Measurements from ENCODE around the gene RAB36. TPM values are rescaled to one million over a fixed set of nuclear protein-coding genes. Genes with fewer than 3 reads are reported as not detected.

RAB36 gene
- total RNA-seq, 6 experiments from 2014 or later: 5.4 to 7.1 (median 6.3) TPM

- no peaks in the 10 kb centered on the region; the same call in 1 of the 2 replicates for H3K27me3 Mint-ChIP-seq (ENCODE audit: insufficient read depth)
- no peak for DNase-seq
- H3K4me1 Mint-ChIP-seq (ENCODE audit: low read depth): peaks cover 9% of the 10 kb centered on the region
- no peak for TF ChIP-seq CTCF (IDR thresholded peaks at IDR 0.05)
- H3K9me3 Mint-ChIP-seq: no peaks in the 10 kb centered on the region
- H3K4me3 Mint-ChIP-seq: no peak overlapping the region
- no peak overlapping the region for H3K27ac Mint-ChIP-seq
- H3K36me3 Mint-ChIP-seq (ENCODE audit: low read depth): peaks cover 8% of the 10 kb centered on the region; the same call in 1 of the 2 replicates
These were observed 57.7 kb downstream of the RAB36 start for GRCh38 chr22:23202812-23203451.

GRCh38 chr22:23203452-23204124 is 58.3 kb downstream of the RAB36 start:
- H3K36me3 Mint-ChIP-seq (ENCODE audit: low read depth): peaks cover 8% of the 10 kb centered on the region; the same call in 1 of the 2 replicates
- H3K9me3 Mint-ChIP-seq: no peaks in the 10 kb centered on the region
- no peak for DNase-seq
- peaks cover 9% of the 10 kb centered on the region for H3K4me1 Mint-ChIP-seq (ENCODE audit: low read depth)
- no peak for TF ChIP-seq CTCF (IDR thresholded peaks at IDR 0.05)
- no peak overlapping the region for H3K4me3 Mint-ChIP-seq
- no peak overlapping the region for H3K27ac Mint-ChIP-seq
- no peaks in the 10 kb centered on the region; the same call in 1 of the 2 replicates for H3K27me3 Mint-ChIP-seq (ENCODE audit: insufficient read depth)

- Mint-ChIP-seq H3K9me3 (no peaks in the 10 kb centered on the region), H3K4me3 (no peak overlapping the region), H3K36me3 (ENCODE audit: low read depth) (peaks cover 11% of the 10 kb centered on the region; the same call in 1 of the 2 replicates), H3K27me3 (ENCODE audit: insufficient read depth) (no peaks in the 10 kb centered on the region; the same call in 1 of the 2 replicates), H3K27ac (no peak overlapping the region), H3K4me1 (ENCODE audit: low read depth) (peaks cover 9% of the 10 kb centered on the region)
- DNase-seq: no peak
- TF ChIP-seq CTCF (IDR thresholded peaks at IDR 0.05): no peak
These were observed 58.8 kb downstream of the RAB36 start for GRCh38 chr22:23204125-23204488.

GRCh38 chr22:23204541-23205157 is 59.4 kb downstream of the RAB36 start:
- Mint-ChIP-seq H3K4me3 (no peak overlapping the region), H3K27me3 (ENCODE audit: insufficient read depth) (no peaks in the 10 kb centered on the region; the same call in 1 of the 2 replicates), H3K9me3 (no peaks in the 10 kb centered on the region), H3K27ac (no peak overlapping the region), H3K4me1 (ENCODE audit: low read depth) (peaks cover 3% of the 10 kb centered on the region), H3K36me3 (ENCODE audit: low read depth) (peaks cover 11% of the 10 kb centered on the region; the same call in 1 of the 2 replicates)
- no peak for TF ChIP-seq CTCF (IDR thresholded peaks at IDR 0.05)
- DNase-seq: no peak

GRCh38 chr22:23205339-23206049 is 60.2 kb downstream of the RAB36 start:
- no peaks in the 10 kb centered on the region for H3K9me3 Mint-ChIP-seq
- no peak overlapping the region for H3K27ac Mint-ChIP-seq
- H3K4me1 Mint-ChIP-seq (ENCODE audit: low read depth): peaks cover 1% of the 10 kb centered on the region; the same call in 1 of the 2 replicates
- H3K36me3 Mint-ChIP-seq (ENCODE audit: low read depth): peaks cover 11% of the 10 kb centered on the region; the same call in 1 of the 2 replicates
- TF ChIP-seq CTCF (IDR thresholded peaks at IDR 0.05): no peak
- no peak overlapping the region for H3K4me3 Mint-ChIP-seq
- H3K27me3 Mint-ChIP-seq (ENCODE audit: insufficient read depth): no peaks in the 10 kb centered on the region; the same call in 1 of the 2 replicates
- no peak for DNase-seq

Data from HFFc6 (cell line).